GM23338 (cell line): ENCODE data around the gene AUH. TPM values are rescaled to one million over a fixed set of nuclear protein-coding genes. Genes with fewer than 3 reads are reported as not detected.

Experiments
- ATAC-seq: fragments of 200-7000 bp; cut with Tn5 transposase; 3 replicates; pipeline ENCODE4 v1.9.1; 2020
- DNase-seq: peaks from one replicate; pipeline ENCODE4 v3.0.0-alpha.2; 2015; ENCODE audit warnings: low spot score
- H2AFZ ChIP-seq: fragments of 200-600 bp; sonication (generic); 2 replicates; pipeline ENCODE4 v1.8.0; 2016; ENCODE audit warnings: antibody characterized with exemption, mild to moderate bottlenecking, moderate library complexity
- H3F3A ChIP-seq: fragments of 200-600 bp; sonication (generic); replicated peaks from 2 replicates; pipeline ENCODE4 v1.8.0; 2017; ENCODE audit warnings: antibody characterized with exemption, mixed run types, low read depth
- H3K27ac ChIP-seq: fragments of 200-600 bp; sonication (generic); 2 replicates; pipeline ENCODE4 v1.6.1; 2016; ENCODE audit warnings: low read depth
- H3K27me3 ChIP-seq: fragments of 200-600 bp; sonication (generic); 2 replicates; pipeline ENCODE4 v1.8.0; 2016; ENCODE audit warnings: mild to moderate bottlenecking, mixed run types, moderate library complexity; ENCODE audit not compliant: insufficient read depth
- H3K36me3 ChIP-seq: fragments of 200-600 bp; sonication (generic); 2 replicates; pipeline ENCODE4 v1.8.0; 2016; ENCODE audit warnings: mild to moderate bottlenecking; ENCODE audit not compliant: insufficient read depth
- H3K4me1 ChIP-seq: fragments of 200-600 bp; sonication (generic); 2 replicates; pipeline ENCODE4 v1.8.0; 2016; ENCODE audit warnings: mild to moderate bottlenecking, moderate library complexity; ENCODE audit not compliant: insufficient read depth
- H3K4me2 ChIP-seq: fragments of 200-600 bp; sonication (generic); 2 replicates; pipeline ENCODE4 v1.7.1; 2017; ENCODE audit warnings: mixed run types
- H3K4me3 ChIP-seq: fragments of 200-600 bp; sonication (generic); 2 replicates; pipeline ENCODE4 v1.6.1; 2016; ENCODE audit warnings: mixed run types
- H3K79me2 ChIP-seq: fragments of 200-600 bp; sonication (generic); replicated peaks from 2 replicates; pipeline ENCODE4 v1.8.0; 2017; ENCODE audit warnings: mild to moderate bottlenecking; ENCODE audit not compliant: insufficient read depth
- H3K9me2 ChIP-seq: fragments of 200-600 bp; sonication (generic); 2 replicates; pipeline ENCODE4 v1.8.0; 2017; ENCODE audit not compliant: insufficient read depth
- H4K20me1 ChIP-seq: fragments of 200-600 bp; sonication (generic); replicated peaks from 2 replicates; pipeline ENCODE4 v1.8.0; 2017; ENCODE audit warnings: mild to moderate bottlenecking; ENCODE audit not compliant: insufficient read depth
- H3K27ac Mint-ChIP-seq: 2 replicates; pipeline ENCODE4 v1.8.0; 2020; ENCODE audit warnings: inconsistent platforms, mild to moderate bottlenecking, moderate library complexity, mixed read lengths
- H3K27me3 Mint-ChIP-seq: 3 replicates; pipeline ENCODE4 v1.8.0; 2022; ENCODE audit warnings: low read depth, mild to moderate bottlenecking, moderate library complexity, mixed read lengths, inconsistent platforms; ENCODE audit not compliant: insufficient read depth, poor library complexity
- H3K36me3 Mint-ChIP-seq: 3 replicates; pipeline ENCODE4 v1.8.0; 2021; ENCODE audit warnings: low read depth, mild to moderate bottlenecking, inconsistent platforms, moderate library complexity, mixed read lengths
- H3K4me1 Mint-ChIP-seq: 3 replicates; pipeline ENCODE4 v1.8.0; 2020; ENCODE audit warnings: mild to moderate bottlenecking, inconsistent platforms, mixed read lengths
- H3K4me3 Mint-ChIP-seq: 3 replicates; pipeline ENCODE4 v1.8.0; 2021; ENCODE audit warnings: moderate library complexity, mild to moderate bottlenecking, inconsistent platforms, mixed read lengths
- H3K9me3 Mint-ChIP-seq: 3 replicates; pipeline ENCODE4 v1.8.0; 2020; ENCODE audit warnings: moderate library complexity, mild to moderate bottlenecking, inconsistent platforms, mixed read lengths
- CREB1 ChIP-seq: fragments of 250-450 bp; sonication (Bioruptor Pico); IDR thresholded peaks from 2 replicates; pipeline ENCODE4 v1.5.0; 2020; ENCODE audit warnings: low read depth, mild to moderate bottlenecking, moderate library complexity
- EZH2phosphoT487 ChIP-seq: fragments of 200-600 bp; sonication (generic); IDR thresholded peaks from one replicate; pipeline ENCODE4 v1.8.1; 2018; ENCODE audit warnings: antibody characterized with exemption; ENCODE audit not compliant: unreplicated experiment
- JUNB ChIP-seq: IDR thresholded peaks from one replicate; pipeline ENCODE4 v1.6.1; 2016; ENCODE audit warnings: antibody characterized with exemption; ENCODE audit not compliant: unreplicated experiment
- NANOG ChIP-seq: IDR thresholded peaks from 2 replicates; pipeline ENCODE4 v1.6.1; 2016; ENCODE audit warnings: antibody characterized with exemption, borderline replicate concordance
- POLR2AphosphoS5 ChIP-seq: IDR thresholded peaks from 2 replicates; pipeline ENCODE4 v1.6.1; 2016; ENCODE audit warnings: antibody characterized with exemption, low read depth
- ZNF114 ChIP-seq: fragments of 250-450 bp; sonication (Bioruptor Pico); IDR thresholded peaks from 2 replicates; pipeline ENCODE4 v1.5.0; 2020; ENCODE audit warnings: mild to moderate bottlenecking, moderate library complexity
- ZNF331 ChIP-seq: fragments of 250-450 bp; sonication (Bioruptor Pico); IDR thresholded peaks from 2 replicates; pipeline ENCODE4 v1.5.0; 2020; ENCODE audit warnings: low read depth, mild to moderate bottlenecking, moderate library complexity
- polyA plus RNA-seq: library from polyadenylated mRNA; unstranded; fragments of >200 nt; fragmentation: Nextera tagmentation; extraction: Ambion mirVana; gene quantifications from 2 replicates; pipeline ENCODE4 v1.2.1, GENCODE V29; 2016
- total RNA-seq: library from RNA; depleted of rRNA; stranded (reverse); fragments of >200 nt; shearing (Covaris generic); gene quantifications from 2 replicates; pipeline ENCODE4 v1.2.3, GENCODE V29; 2014
- TF ChIP-seq, protein P1 (sequence below), 2 experiments: fragments of 200-600 bp in 1 of 2; sonication (generic) in 1 of 2; conservative IDR thresholded peaks; 2 replicates each; pipeline versions ENCODE4 v1.5.1 to v1.6.1; 2016 to 2017; ENCODE audit warnings: antibody characterized with exemption in 2 of 2, low read depth in 2 of 2, mild to moderate bottlenecking in 2 of 2, moderate library complexity in 1 of 2
- TF ChIP-seq, protein P2 (sequence below): IDR thresholded peaks from 2 replicates; pipeline ENCODE4 v1.6.1; 2016; ENCODE audit warnings: antibody characterized with exemption

AUH gene
- total and polyA plus RNA-seq, 2 experiments from 2014 or later = 28.8 to 34.2 TPM

DNA sequence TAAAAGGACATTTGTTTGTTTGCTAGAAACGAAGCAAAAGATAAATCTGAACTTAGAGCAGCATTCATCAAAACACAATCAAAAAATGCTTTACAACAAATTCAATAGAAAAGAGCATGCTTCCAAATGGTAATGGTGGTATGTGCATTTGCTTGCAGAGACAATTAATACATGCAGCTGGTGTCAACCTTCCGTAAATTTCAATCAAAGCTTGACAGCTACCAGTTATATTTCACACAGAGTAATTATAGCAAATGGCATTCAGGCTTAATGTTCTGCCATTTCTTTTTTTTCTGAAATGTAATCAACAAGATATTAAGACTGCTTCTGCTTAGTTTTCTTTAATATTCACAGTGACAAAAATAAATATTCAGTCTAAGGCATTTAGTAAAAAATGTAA is 90.6 kb downstream of the AUH start:
- Mint-ChIP-seq H3K27me3 (no peaks in the 10 kb centered on the region), H3K36me3 (no peaks in the 10 kb centered on the region), H3K9me3 (no peaks in the 10 kb centered on the region), H3K4me1 (peaks cover 9% of the 10 kb centered on the region), H3K4me3 (no peak overlapping the region), H3K27ac (no peak overlapping the region)
- Histone ChIP-seq H3K4me2 (no peak overlapping the region), H2AFZ (no peak overlapping the region), H3K4me1 (peaks cover 8% of the 10 kb centered on the region; the same call in 1 of the 2 replicates), H3K36me3 (no peaks in the 10 kb centered on the region; the same call in 1 of the 2 replicates), H3K79me2 (peaks cover 7% of the 10 kb centered on the region; the same call in 1 of the 2 replicates), H3F3A (no peaks in the 10 kb centered on the region), H3K4me3 (no peak overlapping the region), H3K9me2 (no peaks in the 10 kb centered on the region), H4K20me1 (no peaks in the 10 kb centered on the region; the same call in 1 of the 2 replicates), H3K27me3 (no peaks in the 10 kb centered on the region), H3K27ac (no peak overlapping the region)
- TF ChIP-seq CREB1 (no peak), ZNF331 (CRISPR knock-in tag) (no peak), POLR2AphosphoS5 (no peak)
- DNase-seq (no peak), ATAC-seq (no peak)

DNA sequence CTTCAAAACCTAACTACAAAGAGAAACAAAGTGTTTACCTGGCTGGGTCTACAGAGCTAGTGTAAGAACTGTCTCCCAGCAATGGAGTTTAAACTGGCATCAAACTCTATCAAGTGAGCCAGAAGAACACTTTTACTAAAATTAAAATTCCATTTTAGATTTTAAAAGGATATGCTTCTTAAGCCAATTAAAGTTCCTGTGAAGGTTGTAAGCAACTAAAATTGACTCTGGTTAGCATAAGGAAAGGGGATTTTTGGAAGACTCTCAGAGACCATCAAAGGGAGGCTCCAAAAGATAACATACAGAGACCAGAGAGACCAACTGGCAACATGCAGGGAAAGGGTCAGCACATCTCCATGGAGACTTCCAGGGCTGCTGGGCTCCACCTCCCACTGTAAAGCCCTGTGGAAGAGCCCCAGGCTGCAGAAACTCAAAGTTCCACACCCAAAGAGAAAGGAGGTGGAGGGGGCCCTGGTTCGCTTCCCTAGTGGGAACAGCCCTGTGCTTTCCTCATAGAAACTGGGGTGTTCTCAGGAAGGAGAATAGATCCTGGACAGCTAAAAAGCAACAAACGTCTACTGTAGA is 91.7 kb downstream of the AUH start:
- H3K27me3 Mint-ChIP-seq = no peaks in the 10 kb centered on the region
- H3K27ac ChIP-seq = no peak overlapping the region
- no peak for TF ChIP-seq ZNF114 (CRISPR knock-in tag)
- TF ChIP-seq, protein P1, sequence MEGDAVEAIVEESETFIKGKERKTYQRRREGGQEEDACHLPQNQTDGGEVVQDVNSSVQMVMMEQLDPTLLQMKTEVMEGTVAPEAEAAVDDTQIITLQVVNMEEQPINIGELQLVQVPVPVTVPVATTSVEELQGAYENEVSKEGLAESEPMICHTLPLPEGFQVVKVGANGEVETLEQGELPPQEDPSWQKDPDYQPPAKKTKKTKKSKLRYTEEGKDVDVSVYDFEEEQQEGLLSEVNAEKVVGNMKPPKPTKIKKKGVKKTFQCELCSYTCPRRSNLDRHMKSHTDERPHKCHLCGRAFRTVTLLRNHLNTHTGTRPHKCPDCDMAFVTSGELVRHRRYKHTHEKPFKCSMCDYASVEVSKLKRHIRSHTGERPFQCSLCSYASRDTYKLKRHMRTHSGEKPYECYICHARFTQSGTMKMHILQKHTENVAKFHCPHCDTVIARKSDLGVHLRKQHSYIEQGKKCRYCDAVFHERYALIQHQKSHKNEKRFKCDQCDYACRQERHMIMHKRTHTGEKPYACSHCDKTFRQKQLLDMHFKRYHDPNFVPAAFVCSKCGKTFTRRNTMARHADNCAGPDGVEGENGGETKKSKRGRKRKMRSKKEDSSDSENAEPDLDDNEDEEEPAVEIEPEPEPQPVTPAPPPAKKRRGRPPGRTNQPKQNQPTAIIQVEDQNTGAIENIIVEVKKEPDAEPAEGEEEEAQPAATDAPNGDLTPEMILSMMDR (conservative IDR thresholded peaks at IDR 0.05; ENCODE audit: low read depth in 2 of 2) = no peak
- no peaks in the 10 kb centered on the region for H3K9me3 Mint-ChIP-seq
- H3K36me3 Mint-ChIP-seq = 0 out of 3 replicates have a peak, but pooled peaks cover 2% of the 10 kb centered on the region
- no peak for DNase-seq
- no peaks in the 10 kb centered on the region; the same call in 1 of the 2 replicates for H4K20me1 ChIP-seq
- H3K4me1 ChIP-seq = peaks cover 8% of the 10 kb centered on the region; the same call in 1 of the 2 replicates
- no peak overlapping the region for H3K4me2 ChIP-seq
- ATAC-seq = no peak
- H3K27ac Mint-ChIP-seq = no peak overlapping the region
- H3K79me2 ChIP-seq = peaks cover 7% of the 10 kb centered on the region; the same call in 1 of the 2 replicates
- peaks cover 8% of the 10 kb centered on the region for H3K4me1 Mint-ChIP-seq
- no peaks in the 10 kb centered on the region for H3K27me3 ChIP-seq
- H3K4me3 ChIP-seq = no peak overlapping the region
- no peak overlapping the region for H2AFZ ChIP-seq
- H3K9me2 ChIP-seq = no peaks in the 10 kb centered on the region
- H3K4me3 Mint-ChIP-seq = no peak overlapping the region
- no peaks in the 10 kb centered on the region; the same call in 1 of the 2 replicates for H3K36me3 ChIP-seq
- H3F3A ChIP-seq = no peaks in the 10 kb centered on the region

DNA sequence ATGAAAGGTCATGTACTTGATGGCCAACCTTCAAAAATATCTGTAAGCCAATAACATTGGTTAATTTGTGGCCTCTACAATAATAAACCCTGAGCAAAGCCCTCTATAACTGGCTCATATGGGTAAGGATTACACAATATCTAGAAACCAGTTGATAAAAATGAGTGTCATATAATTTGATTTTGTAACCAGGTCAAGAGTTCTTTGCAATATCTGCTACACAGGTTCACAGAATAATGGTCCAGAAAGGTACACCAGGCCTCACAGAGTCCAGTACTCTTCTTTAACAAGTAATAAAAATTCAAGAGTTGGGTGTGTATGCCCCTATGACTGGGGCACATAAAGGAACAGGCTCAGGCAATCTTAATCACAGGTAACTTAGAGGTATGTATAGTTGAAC is 95.3 kb downstream of the AUH start:
- H3K9me3 Mint-ChIP-seq = no peaks in the 10 kb centered on the region
- Histone ChIP-seq H4K20me1 (no peaks in the 10 kb centered on the region; the same call in 1 of the 2 replicates), H2AFZ (no peak overlapping the region), H3F3A (no peaks in the 10 kb centered on the region), H3K36me3 (no peaks in the 10 kb centered on the region; the same call in 1 of the 2 replicates), H3K4me2 (no peak overlapping the region), H3K27me3 (no peaks in the 10 kb centered on the region), H3K9me2 (no peaks in the 10 kb centered on the region), H3K4me3 (no peak overlapping the region), H3K27ac (no peak overlapping the region), H3K4me1 (no peaks in the 10 kb centered on the region), H3K79me2 (no peaks in the 10 kb centered on the region)
- no peaks in the 10 kb centered on the region for H3K4me1 Mint-ChIP-seq
- H3K36me3 Mint-ChIP-seq = 0 out of 3 replicates have a peak, but pooled peaks cover 3% of the 10 kb centered on the region
- no peak for ATAC-seq
- no peak overlapping the region for H3K4me3 Mint-ChIP-seq
- H3K27ac Mint-ChIP-seq = no peak overlapping the region
- no peaks in the 10 kb centered on the region for H3K27me3 Mint-ChIP-seq
- DNase-seq = no peak
- TF ChIP-seq, protein P2, sequence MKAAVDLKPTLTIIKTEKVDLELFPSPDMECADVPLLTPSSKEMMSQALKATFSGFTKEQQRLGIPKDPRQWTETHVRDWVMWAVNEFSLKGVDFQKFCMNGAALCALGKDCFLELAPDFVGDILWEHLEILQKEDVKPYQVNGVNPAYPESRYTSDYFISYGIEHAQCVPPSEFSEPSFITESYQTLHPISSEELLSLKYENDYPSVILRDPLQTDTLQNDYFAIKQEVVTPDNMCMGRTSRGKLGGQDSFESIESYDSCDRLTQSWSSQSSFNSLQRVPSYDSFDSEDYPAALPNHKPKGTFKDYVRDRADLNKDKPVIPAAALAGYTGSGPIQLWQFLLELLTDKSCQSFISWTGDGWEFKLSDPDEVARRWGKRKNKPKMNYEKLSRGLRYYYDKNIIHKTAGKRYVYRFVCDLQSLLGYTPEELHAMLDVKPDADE = no peak
- TF ChIP-seq CREB1 = no peak
- no peak for TF ChIP-seq ZNF331 (CRISPR knock-in tag)
- TF ChIP-seq NANOG = no peak
- TF ChIP-seq EZH2phosphoT487 = no peak
- no peak for TF ChIP-seq JUNB
- no peak for TF ChIP-seq POLR2AphosphoS5
- no peak for TF ChIP-seq ZNF114 (CRISPR knock-in tag)
